Epidermal melanocyte (primary cell): Measurements from ENCODE around the gene GABRG3.

Experiments used
- DNase-seq: peaks from one replicate; pipeline ENCODE4 v3.0.0; 2011; ENCODE audit warnings: low spot score; ENCODE audit not compliant: insufficient read length

The GABRG3 gene

DNA sequence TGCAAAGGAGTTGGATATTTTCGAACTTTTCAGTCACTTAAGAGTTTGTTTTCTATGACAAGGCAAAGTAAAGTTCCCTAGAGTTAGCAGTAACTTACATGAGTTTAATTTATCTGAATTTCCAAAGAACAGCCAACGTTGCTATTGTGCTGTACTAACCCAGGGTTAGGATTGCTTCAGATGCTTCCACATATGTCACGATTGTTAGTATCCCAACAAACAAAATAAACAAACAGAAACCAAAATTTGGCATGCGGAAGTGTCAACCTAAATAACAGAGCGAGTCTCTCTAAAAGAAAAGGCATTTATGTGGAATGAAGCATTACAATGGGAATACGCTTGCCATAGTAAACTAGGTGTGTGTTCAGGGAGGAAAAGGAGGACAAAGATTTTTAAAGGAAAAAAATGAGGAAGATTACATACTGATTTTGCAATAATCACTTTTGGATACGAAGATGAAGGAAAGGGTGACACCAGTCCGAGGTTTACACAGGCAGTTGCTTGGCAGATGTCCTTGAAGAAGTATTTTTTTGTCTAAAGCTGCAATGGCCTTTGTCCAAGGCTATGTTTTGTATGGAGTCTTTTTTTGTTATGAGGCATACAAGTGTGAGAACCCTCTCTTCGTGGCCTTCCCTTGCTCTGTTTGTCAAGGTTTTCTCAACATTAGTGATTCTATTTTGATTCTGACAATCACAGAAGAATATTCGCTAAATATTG is 267.9 kb downstream of the GABRG3 start:
- no peak for DNase-seq

DNA sequence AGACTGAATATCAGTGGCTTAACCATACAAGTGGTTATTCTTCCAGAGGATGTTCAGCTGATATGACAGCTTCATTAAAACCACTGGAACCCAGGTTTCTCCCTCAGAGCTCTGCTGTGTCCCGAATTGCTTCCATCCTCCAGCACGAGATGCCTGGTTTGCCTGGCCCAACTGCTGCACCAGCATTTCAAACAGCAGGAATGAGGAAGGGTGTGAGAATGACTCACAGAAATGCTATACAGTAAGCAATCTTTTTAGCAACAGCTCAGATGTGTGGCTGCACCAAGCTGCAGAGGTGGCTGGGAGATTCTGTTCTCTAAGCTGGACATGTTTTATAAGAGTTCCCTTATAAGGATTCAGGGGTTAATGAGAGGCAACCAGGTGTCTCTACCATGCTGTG is 271.0 kb downstream of the GABRG3 start:
- DNase-seq = no peak

DNA sequence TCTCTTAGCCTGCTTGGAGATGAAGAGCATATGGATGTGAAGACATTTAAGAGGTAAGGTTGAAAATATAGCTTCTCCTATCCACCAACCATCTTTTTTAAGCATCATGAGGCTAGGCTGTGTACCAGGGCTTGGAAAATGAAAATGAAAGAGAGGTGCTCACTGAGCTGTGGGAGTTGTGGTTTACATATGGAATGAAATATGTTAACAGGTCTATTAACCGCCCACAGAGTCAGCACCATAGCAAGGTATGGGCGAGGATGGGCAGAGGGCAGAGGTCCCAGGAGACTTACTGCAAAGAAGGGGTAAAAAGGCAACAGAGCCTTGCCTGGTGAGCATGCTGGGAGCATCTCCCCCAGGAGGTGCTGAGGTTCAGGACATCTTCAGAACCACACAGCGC is 273.1 kb downstream of the GABRG3 start:
- no peak for DNase-seq

DNA sequence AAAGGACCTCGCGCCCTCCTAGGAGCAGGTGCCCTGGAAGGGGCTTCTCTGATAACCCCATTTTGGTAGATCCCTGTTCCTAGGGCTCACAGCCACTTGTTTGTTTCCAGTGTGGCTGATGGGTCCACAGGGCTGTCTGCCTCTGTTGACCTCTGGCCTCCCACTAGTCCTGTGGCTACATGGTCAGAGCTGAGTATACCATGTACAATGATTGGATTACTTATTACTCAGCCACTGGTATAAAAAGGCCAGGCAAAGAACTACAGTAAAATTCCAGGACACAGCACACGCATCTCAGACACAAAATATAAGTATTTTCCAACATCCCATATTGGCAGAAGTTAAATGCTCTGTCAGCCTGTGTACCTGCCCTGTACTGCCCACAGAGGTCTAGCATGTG is 277.3 kb downstream of the GABRG3 start:
- no peak for DNase-seq

DNA sequence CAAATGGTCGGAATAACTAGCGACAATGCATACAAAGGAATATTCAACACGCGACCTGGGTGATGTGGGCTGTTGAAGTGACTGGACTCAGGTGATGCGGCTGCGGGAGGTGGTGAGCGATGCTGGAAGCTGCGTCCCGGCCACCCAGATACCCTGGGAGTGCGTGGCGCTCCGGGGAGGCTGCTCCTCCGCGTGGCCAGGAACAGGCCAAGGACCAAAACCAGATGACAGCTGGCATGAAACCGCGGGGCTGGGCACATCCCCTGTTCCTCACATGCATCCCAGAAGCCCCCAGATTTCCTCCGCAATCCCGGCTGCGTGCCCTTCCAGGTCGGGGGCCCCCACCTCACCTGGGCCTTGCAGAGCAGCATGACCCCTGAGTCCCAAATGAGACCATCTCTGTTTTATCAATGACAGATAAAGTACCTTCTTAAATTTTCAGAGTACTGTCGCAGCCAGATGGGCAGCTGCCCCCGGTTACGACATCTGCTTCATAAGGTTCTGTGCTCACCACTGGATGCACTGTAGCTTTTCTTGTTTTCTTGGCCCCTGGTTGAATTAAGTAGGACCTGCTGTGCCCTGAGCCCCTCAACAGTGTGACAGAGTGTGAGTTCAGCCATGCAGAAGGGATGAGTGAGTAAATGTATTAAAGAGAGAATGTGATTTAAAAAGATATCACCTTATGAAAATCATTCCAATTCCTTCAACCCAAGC is 278.2 kb downstream of the GABRG3 start:
- DNase-seq = no peak

DNA sequence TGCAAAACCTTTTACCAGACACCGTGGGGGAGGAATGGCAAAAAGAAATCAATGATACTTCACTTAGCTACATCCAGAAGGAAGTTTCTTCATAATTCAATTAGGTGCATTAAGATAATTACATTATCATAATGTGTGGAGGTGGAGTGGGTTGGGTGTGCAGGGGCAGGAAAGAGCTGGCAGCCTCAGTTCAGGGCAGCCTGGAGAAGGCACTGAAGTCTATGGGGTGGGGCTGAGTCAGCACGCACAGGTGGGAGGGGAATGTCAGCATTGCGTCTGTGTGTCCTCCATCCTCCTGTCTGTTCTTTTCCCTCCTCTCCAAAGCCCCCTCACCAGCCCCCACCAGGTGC is 278.8 kb downstream of the GABRG3 start:
- no peak for DNase-seq

DNA sequence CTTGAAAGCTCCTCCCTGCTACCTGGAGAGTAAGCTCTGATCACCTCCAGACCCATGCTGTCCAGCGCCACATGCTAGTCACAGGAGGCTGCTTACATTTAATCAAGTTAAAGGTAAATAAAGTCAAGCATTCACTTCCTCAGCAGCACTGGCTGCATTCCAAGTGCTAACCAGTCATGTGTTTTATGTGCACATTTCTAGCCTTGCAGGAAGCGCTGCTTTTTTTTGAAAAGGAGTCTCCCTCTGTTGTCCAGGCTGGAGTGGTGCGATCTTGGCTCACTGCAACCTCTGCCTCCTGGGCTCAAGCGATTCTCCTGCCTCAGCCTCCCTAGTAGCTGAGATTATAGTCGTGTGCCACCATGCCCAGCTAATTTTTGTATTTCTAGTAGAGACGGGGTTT is 279.2 kb downstream of the GABRG3 start:
- no peak for DNase-seq

DNA sequence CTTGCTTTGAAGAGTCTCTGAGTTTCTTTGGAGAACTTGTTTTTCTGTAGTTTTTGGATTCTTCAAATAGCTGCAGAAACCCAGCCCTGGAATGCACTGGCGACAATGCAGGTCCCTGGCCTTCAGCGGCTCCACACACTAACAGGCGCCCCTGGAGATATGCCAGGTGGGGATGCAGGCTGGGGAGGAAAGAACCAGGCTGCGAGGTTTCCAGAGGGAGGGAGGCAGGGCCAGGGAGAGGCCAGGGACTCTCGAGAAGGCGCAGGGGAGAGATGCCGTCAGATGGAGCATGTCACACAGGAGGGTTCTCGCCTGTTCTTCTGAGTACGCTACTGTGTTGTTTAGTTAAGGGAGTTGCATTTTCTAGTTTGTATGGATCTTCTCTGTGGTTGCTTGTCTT is 283.1 kb downstream of the GABRG3 start:
- DNase-seq = no peak

DNA sequence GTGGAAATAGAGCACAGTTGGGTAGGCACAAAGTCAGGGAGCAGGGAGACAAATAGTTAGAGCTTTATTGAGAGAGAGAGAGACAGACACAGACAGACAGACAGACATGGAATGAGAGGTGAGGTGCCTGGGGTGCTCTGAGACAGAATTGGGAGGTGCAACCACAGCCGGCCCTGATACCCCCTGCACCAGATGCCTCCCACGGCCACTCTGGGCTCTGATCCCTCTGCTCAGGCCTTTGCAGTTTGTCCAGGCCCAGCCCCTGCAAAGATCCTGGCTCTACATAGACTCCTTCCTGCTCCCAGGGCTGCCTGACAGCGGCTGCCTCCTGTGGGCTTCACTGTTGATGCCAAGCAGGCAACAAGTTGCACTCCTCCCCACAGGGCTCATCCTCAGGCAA is 283.8 kb downstream of the GABRG3 start:
- DNase-seq = no peak

DNA sequence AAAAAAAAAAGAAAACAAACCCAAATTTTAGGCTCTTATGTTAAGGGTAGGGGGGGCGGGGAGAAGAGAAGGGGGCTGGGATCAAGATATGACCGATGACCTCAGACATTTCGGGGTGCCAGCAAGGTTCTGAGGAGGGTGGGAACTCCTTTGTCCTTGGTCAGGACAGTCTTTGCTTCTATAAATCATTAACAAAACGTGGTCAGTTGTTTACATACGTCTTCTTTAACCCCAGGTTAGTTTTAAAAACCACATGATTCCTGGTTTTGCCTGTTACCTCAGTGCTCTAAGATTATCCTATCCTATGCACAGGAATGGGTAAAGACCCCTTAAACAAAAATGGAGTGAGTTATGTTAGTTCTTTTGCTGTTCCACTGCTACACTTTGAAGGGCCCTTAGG is 285.5 kb downstream of the GABRG3 start:
- no peak for DNase-seq

DNA sequence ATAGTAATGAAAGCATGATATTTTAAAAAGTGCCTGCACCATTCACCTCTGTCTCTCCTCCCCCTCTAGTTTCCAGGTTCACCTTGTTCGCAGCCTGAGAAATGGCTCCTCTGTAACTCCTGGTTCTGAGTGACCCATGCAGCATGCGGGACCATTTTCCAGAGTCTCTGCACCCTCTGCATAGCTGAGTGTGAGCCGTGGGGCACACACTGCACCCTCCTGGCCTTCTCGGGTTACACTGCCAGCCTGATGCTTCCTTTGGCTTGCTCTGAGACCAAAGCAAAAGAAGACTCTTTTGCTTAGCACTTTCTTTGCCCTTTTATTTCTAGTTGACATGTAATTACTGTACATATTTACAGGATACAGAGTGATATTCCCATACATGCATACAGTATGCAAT is 287.3 kb downstream of the GABRG3 start:
- no peak for DNase-seq

DNA sequence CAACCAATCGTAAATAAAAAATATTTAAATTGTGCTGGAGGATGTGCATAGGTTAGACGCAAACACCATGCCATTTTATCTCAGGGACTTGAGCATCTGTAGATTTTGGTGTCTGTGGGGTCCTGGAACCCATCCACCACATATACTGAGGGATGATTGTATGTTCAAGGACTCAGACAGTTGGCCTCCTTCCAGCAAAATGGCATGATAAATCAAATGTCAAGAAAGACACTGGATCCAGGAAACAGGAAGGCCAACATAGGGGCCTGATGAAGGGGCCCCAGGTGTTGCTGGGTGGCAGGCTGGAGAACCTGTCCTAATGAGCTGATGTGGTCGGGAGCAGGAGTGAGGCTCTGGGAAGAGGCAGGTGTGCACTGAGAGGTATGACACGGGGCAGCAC is 289.5 kb downstream of the GABRG3 start:
- DNase-seq = no peak

DNA sequence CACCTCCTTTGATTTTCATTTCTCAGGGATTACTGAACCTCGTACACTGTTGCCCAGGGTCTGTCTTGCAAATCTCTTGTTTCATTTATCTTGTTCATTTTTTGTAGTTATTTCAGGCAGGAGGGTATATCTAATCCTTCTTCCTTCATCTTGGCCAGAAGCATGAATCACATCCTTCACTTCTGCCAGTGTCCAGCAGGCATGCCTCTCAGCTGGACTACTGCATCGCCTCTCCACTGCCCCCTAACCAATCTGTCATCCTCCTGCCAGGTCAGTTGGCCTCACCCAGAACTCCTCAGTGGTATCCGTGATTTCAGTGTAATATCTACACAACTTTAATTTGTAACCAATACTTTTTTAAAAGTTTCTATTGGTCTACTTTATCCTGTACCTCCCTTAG is 297.9 kb downstream of the GABRG3 start:
- DNase-seq = no peak

DNA sequence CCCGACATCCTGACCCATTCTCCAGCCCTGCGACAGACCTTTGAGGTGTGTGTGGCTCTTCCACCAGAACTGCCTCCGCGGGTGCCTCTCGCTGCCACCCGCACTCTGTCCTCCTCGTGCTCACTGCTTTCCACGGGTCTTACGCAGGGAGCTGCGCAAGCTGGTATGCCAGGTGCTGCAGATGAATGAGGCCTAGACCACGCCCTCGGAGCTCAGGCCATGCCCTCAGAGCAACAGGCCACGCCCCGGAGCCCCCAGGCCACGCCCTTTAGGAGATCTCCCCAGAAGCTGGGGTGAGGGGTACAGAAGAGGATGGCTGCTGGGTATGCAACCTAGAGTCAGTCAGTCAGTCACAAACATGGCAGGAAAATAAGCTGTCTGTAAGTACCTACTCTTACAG is 300.3 kb downstream of the GABRG3 start:
- no peak for DNase-seq

DNA sequence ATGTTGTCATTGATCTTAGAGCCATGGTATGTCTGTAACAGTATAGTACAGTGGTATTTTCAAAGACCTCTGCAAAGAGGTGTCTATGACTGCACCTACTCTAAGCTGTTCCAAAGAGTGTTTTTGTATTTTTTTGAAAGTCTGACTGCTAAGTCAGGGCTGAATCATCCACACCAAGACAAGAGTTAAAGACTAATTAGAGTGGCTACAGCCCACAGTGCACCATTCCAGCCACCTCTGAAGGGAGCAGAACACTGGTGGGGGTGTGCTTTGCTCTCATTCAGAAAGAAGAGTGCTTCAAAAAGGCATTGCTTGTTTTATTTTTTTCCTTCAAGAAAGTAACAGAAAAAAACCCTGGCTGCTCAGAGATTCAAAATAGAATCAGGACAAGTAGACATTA is 301.4 kb downstream of the GABRG3 start:
- no peak for DNase-seq

DNA sequence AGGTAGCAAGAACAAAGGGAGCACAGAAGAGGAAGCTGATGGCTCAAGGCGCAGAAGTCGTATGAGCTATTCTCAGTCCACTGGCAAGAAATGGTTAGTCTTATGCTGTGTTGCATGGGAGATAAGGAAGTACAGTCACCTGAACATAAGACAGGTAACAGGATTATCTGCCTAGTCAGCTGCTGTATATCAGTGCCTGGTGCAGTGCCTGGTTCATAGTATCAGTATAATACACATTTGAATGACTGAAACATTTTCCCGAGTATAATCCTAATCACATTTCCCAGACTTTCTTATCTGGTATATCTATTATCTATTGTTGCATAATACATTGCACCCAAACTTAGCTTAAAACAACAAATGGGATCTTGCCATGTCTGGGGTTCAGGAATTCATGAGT is 302.5 kb downstream of the GABRG3 start:
- no peak for DNase-seq

DNA sequence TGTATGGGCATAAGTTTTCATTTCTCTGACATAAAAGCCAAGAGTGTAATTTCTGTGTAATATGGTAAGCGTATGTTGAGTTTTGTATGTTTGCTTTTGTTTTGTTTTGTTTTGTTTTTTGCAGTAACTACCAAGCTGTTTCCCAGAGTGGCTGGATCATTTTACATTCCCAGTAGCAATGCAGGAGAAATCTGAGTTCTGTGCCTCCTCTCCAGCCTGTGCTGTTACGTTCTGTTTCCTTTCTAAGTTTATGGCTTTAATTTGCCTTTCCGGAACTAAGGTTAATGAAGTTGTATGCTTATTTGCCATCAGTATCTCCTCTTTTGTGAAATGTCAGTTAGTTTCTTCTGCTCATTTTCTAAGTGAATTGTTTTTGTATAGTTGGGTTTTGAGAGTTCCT is 307.8 kb downstream of the GABRG3 start:
- DNase-seq = no peak

DNA sequence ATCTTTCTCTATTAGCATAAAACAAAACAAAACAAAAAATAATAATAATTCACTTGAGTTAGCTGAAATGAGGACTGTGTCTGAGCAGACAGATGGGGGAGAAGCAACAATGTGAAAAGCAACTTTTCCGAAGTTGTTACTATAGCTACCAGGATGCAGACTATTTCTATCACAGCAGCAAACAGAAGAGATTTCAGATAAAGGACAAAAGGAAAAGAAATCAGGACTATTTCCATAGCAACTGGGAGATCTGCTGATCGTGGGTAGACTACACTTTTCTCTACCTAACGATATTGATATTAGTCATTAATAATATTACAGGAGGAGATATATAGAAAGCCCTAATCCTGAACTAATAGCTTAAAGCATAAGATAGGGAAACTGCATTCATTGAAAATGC is 321.7 kb downstream of the GABRG3 start:
- DNase-seq = no peak

DNA sequence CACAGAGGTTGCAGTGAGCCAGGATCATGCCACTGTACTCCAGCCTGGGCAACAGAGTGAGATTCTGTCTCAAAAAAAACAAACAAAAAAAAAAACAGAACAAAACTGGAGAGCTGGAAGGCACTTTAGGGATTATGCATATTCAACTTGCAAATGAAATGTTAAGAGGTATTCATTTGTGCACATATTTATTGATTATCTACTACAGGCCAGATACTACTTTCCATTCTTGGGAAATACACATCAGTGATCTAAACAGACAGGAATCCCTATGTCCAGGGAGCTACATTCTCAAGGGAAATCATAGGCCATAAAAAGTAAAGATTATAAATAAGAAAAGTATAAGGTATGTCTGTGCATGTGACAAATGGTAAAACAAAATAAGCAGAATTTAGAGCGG is 322.6 kb downstream of the GABRG3 start:
- DNase-seq = no peak

DNA sequence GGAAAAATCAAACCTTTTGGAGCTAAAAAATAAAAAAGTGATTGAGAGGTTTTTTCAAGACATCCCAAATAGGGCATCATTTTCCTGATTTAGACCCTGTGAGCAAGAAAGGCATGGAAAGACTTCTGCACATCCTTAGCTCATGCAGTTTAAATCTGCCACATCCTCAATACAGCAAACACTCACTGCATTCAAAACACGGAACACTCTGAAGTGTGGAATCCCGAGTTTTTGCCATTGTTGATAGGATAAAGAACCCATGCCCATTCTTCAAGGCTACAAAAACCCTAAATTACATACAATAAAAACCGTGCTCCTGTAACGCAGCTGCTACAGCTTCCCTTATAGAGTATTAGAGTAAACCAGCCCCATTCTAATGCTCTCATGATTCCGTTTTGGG is 346.8 kb downstream of the GABRG3 start:
- no peak for DNase-seq

DNA sequence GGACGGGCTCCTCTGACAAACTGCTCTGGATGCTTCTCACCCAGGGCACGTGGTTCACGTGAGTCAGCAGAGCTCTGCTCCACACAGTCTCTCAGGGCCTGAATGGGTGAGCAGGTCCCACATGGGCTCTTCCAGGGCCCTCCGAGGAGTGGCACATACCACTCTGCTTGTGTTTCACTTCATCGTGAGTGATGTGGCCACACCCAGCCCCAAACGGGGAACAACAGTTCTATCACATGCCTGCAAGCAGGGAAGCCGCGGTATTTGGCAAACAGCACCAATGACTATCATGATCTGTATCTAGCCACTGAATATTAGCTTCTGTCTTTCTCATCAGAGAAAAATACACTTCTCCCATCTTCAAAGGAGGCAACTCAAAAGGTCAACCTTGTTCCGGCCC is 352.8 kb downstream of the GABRG3 start:
- DNase-seq = no peak

DNA sequence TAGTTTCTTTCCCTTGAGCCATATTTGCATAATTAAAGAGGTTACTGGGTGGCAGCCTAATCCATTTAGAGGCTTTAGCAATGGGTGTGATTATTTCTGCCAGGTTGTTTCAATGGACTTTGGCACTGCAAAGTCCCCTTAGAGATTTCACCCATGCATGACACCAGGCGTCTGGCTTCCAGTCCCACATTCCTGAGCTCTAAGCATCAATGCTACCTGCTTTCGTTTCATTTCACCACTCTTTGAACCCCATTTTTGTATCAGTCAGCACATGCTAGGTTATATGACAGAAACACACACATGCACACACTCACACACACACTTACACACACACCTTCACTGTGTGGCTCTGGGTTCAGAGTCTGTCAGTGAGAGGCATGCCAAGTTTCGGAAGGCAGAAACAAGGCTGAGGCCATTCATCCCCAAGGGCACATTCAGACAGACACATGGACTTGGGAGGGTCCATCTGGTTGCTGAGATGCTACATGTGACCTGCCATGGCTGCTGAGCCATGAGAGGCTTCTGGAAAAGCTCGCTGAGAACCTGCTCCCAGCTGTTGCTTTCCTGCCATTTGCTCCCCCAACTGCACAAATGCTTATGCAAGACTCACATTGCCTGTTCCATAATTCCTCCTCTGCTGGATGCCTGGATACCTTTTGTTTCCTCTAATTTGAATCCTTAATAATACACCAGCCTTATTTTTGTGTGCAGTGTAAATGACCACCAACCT is 354.1 kb downstream of the GABRG3 start:
- no peak for DNase-seq
